OCI-LY7 (cell line): ENCODE results near the gene FN1. TPM values are rescaled to one million over a fixed set of nuclear protein-coding genes. Genes with fewer than 3 reads are reported as not detected.

Experiments used
- BruUV-seq: library from RNA; stranded (reverse); fragments of 400-500 nt; replicated peaks from 2 replicates; lab custom pipeline; 2021; lab: Mats Ljungman, UMichigan
- CTCF ChIA-PET: fragments of 300-600 bp; sonication (Branson Sonifier 250); formaldehyde crosslinking; loops from one replicate; lab custom pipeline; 2022; ENCODE audit warnings: antibody characterized with exemption; ENCODE audit not compliant: unreplicated experiment; lab: Charles Lee
- POLR2A ChIA-PET: fragments of 300-600 bp; sonication (Branson Sonifier 250); formaldehyde crosslinking; loops from one replicate; lab custom pipeline; 2022; ENCODE audit warnings: antibody characterized with exemption; lab: Charles Lee
- DNase-seq: peaks from one replicate; pipeline ENCODE4 v3.0.0-alpha.2; 2015; ENCODE audit warnings: low spot score
- H2AFZ ChIP-seq: fragments of 200-600 bp; sonication (generic), shearing (Covaris generic); 2 replicates; pipeline ENCODE4 v1.6.1; 2014; ENCODE audit warnings: mild to moderate bottlenecking, antibody characterized with exemption, low read length, moderate library complexity
- H3K27ac ChIP-seq: fragments of 200-600 bp; sonication (generic); 2 replicates; pipeline ENCODE4 v1.5.1; 2014; ENCODE audit warnings: mixed run types, low read depth, mild to moderate bottlenecking, moderate library complexity, low read length, inconsistent platforms; ENCODE audit not compliant: poor library complexity, severe bottlenecking
- H3K36me3 ChIP-seq: fragments of 200-600 bp; sonication (generic); 2 replicates; pipeline ENCODE4 v1.6.1; 2014; ENCODE audit warnings: mild to moderate bottlenecking, antibody characterized with exemption, low read length, moderate library complexity, mixed read lengths; ENCODE audit not compliant: insufficient read depth
- H3K4me1 ChIP-seq: fragments of 200-600 bp; sonication (generic); 2 replicates; pipeline ENCODE4 v1.5.1; 2014; ENCODE audit warnings: mild to moderate bottlenecking, low read length; ENCODE audit not compliant: insufficient read depth, poor library complexity, severe bottlenecking
- H3K4me2 ChIP-seq: fragments of 200-600 bp; sonication (generic); 2 replicates; pipeline ENCODE4 v1.6.1; 2014; ENCODE audit warnings: mild to moderate bottlenecking, low read length
- H3K4me3 ChIP-seq: fragments of 200-600 bp; sonication (generic); 2 replicates; pipeline ENCODE4 v1.5.1; 2014; ENCODE audit warnings: mild to moderate bottlenecking, low read depth, low read length; ENCODE audit not compliant: poor library complexity, severe bottlenecking
- H3K79me2 ChIP-seq: fragments of 200-600 bp; sonication (generic); 2 replicates; pipeline ENCODE4 v1.6.1; 2016; ENCODE audit warnings: low read depth, mild to moderate bottlenecking, low read length, moderate library complexity, mixed read lengths; ENCODE audit not compliant: insufficient read depth
- H3K9me2 ChIP-seq: fragments of 200-600 bp; sonication (generic); 2 replicates; pipeline ENCODE4 v1.6.1; 2016; ENCODE audit warnings: mild to moderate bottlenecking, low read length, mixed read lengths; ENCODE audit not compliant: insufficient read depth
- H3K9me3 ChIP-seq: fragments of 200-600 bp; sonication (generic); 2 replicates; pipeline ENCODE4 v1.6.1; 2014; ENCODE audit warnings: mild to moderate bottlenecking, mixed run types, low read length, mixed read lengths
- H4K20me1 ChIP-seq: fragments of 200-600 bp; sonication (generic); 2 replicates; pipeline ENCODE4 v1.6.1; 2014; ENCODE audit warnings: mild to moderate bottlenecking, antibody characterized with exemption, low read length, moderate library complexity, mixed read lengths; ENCODE audit not compliant: insufficient read depth
- EZH2phosphoT487 ChIP-seq: fragments of 200-600 bp; sonication (generic); IDR thresholded peaks from 2 replicates; pipeline ENCODE4 v1.6.1; 2018; ENCODE audit warnings: low read depth, borderline replicate concordance, mild to moderate bottlenecking, mixed run types, antibody characterized with exemption, low read length, moderate library complexity, mixed read lengths
- intact Hi-C: fragments of 100-400 bp; cut with micrococcal nuclease; formaldehyde crosslinking; loops from one replicate; pipeline ENCODE4 v1.10.0; 2022; ENCODE audit not compliant: unreplicated experiment
- total RNA-seq, 2 experiments: library from RNA; depleted of rRNA in 1 of 2; stranded (reverse); fragments of >200 nt in 1 of 2; shearing (Covaris generic) in 1 of 2; gene quantifications; 2 replicates each; pipeline ENCODE4 v1.2.3, GENCODE V29; 2014 to 2022
- TF ChIP-seq, protein P1 (sequence below): fragments of 200-600 bp; sonication (generic); conservative IDR thresholded peaks from 2 replicates; pipeline ENCODE4 v1.5.1; 2014; ENCODE audit warnings: mild to moderate bottlenecking, antibody characterized with exemption, low read length, moderate library complexity, mixed read lengths

FN1 gene
- total RNA-seq, 2 experiments from 2014 or later, result 1.3 TPM; not detected in 1

DNA sequence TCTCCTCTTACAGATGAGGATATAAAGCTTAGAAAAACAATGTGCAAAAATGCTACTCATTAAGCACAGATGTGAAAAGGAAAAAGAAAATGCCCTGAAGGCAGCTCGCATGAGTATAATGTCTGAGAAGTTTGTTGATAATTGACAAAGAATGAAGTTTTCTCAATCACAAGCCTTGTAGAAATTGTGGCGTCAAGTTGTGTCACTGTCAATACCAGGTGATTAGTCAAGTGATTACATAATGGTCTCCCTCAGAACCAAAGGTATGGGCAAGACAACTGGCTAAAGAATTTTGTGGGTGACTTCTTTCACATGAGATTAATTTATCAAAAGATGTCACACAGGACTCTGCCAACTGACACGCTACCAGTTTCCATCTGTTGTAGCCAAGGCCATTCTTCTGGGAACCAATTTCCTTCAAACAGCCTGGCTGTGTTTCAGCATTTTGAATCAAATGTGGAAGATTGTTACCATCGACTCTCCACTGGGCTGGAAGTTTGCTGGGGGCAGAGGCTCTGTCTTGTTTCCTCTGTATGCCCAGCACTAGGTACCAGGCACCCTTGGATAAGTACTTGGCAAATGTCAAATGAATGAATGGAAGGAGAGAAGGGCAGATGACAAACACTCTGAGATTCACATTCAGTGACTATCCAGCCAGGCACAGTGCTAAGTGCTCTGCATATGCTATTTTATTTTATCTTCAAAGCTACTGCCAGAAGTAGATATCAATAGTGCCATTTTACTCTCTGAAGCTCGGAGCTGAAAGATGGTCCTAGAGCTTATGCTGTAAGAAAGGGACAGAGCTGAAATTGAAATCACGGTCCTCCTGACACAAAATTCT is 5.9 kb upstream of the FN1 start:
- Histone ChIP-seq H3K79me2 (no peaks in the 10 kb centered on the region), H4K20me1 (no peaks in the 10 kb centered on the region), H3K4me2 (no peak overlapping the region), H2AFZ (no peak overlapping the region), H3K4me3 (no peak overlapping the region), H3K9me2 (no peaks in the 10 kb centered on the region), H3K27ac (no peak overlapping the region), H3K36me3 (no peaks in the 10 kb centered on the region), H3K4me1 (no peaks in the 10 kb centered on the region), H3K9me3 (no peaks in the 10 kb centered on the region)
- DNase-seq, result no peak
- CTCF ChIA-PET, result no interaction called here
- no TSS peak for BruUV-seq
- TF ChIP-seq, protein P1, sequence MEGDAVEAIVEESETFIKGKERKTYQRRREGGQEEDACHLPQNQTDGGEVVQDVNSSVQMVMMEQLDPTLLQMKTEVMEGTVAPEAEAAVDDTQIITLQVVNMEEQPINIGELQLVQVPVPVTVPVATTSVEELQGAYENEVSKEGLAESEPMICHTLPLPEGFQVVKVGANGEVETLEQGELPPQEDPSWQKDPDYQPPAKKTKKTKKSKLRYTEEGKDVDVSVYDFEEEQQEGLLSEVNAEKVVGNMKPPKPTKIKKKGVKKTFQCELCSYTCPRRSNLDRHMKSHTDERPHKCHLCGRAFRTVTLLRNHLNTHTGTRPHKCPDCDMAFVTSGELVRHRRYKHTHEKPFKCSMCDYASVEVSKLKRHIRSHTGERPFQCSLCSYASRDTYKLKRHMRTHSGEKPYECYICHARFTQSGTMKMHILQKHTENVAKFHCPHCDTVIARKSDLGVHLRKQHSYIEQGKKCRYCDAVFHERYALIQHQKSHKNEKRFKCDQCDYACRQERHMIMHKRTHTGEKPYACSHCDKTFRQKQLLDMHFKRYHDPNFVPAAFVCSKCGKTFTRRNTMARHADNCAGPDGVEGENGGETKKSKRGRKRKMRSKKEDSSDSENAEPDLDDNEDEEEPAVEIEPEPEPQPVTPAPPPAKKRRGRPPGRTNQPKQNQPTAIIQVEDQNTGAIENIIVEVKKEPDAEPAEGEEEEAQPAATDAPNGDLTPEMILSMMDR, result no peak
- no peak for TF ChIP-seq EZH2phosphoT487
- POLR2A ChIA-PET, result interaction anchor here (0.6 to 1.1 kb wide), 6 partner anchors 12 to 732 kb away, joined by 3 to 8 read pairs (median 3); no protein-coding TSS in a partner anchor
- intact Hi-C loops, result no loop called here

DNA sequence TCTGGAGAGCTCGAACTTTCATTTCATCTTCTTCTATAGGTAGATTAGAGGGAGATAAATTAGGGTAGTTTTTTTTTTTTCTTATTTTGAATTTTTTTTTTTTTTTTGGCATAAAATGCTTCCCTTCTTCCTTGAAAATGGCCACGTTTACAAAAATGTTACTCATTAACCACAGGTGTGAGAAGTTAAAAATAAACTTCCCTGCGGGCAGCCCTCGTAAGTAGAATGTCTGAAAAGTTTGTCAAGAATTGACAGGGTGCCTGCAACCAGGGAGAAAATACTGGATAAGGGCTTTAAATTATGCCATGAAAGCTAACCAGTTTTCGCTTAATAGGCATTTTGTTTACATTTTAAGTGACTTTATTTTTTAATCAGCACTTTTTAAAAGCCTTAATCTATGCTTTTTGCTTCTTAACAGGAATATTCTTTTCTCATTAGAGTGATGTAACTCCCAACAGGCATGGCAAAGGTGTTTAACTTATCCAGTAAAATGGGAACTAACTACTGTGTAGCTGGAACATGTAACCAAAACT is 4.2 kb upstream of the FN1 start:
- Histone ChIP-seq H4K20me1 (no peaks in the 10 kb centered on the region), H3K27ac (no peak overlapping the region), H3K9me2 (no peaks in the 10 kb centered on the region), H3K79me2 (no peaks in the 10 kb centered on the region), H3K4me2 (no peak overlapping the region), H3K4me3 (no peak overlapping the region), H3K4me1 (no peaks in the 10 kb centered on the region), H3K36me3 (no peaks in the 10 kb centered on the region), H3K9me3 (no peaks in the 10 kb centered on the region), H2AFZ (no peak overlapping the region)
- TF ChIP-seq EZH2phosphoT487, result no peak
- TF ChIP-seq, protein P1, result no peak
- POLR2A ChIA-PET, result interaction anchor here (0.7 kb wide), 1 partner anchor 28 kb away, joined by 3 read pairs; no protein-coding TSS in a partner anchor
- CTCF ChIA-PET, result no interaction called here
- intact Hi-C loops, result no loop called here
- DNase-seq, result no peak
- BruUV-seq, result no TSS peak

DNA sequence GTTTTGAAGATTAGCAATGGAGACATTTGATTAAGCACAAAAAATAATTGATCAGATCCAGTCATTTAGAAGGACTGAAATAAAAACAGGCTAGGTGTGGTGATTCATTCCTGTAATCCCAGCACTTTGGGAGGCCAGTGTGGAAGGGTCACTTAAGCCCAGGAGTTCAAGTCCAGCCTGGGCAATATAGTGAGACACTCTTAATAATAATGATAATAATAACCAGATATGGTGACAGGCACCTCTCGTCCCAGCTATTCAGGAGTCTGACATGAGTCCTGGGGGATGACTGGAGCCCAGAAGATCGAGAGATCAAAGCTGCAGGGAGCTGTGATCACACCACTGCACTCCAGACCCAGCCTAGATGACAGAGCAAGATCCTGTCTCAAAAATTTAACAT is 3.5 kb upstream of the FN1 start:
- Histone ChIP-seq H3K79me2 (no peaks in the 10 kb centered on the region), H3K9me3 (no peaks in the 10 kb centered on the region), H3K4me1 (no peaks in the 10 kb centered on the region), H3K4me2 (no peak overlapping the region), H3K9me2 (no peaks in the 10 kb centered on the region), H2AFZ (no peak overlapping the region), H4K20me1 (no peaks in the 10 kb centered on the region), H3K27ac (no peak overlapping the region), H3K36me3 (no peaks in the 10 kb centered on the region), H3K4me3 (no peak overlapping the region)
- POLR2A ChIA-PET, result interaction anchor here (0.7 kb wide), 1 partner anchor 29 kb away, joined by 3 read pairs; no protein-coding TSS in a partner anchor
- intact Hi-C loops, result no loop called here
- no TSS peak for BruUV-seq
- CTCF ChIA-PET, result no interaction called here
- no peak for DNase-seq
- no peak for TF ChIP-seq EZH2phosphoT487
- TF ChIP-seq, protein P1, result no peak
